HepG2 (cell line): ENCODE results near the gene UBTD1. TPM values are rescaled to one million over a fixed set of nuclear protein-coding genes. Genes with fewer than 3 reads are reported as not detected.

Source experiments
- ATAC-seq: fragments of 200-7000 bp; cut with Tn5 transposase; 3 replicates; pipeline ENCODE4 v1.9.1; 2020; ENCODE audit warnings: mild to moderate bottlenecking, moderate library complexity
- BruUV-seq: library from RNA; stranded (reverse); fragments of 400-500 nt; replicated peaks from 2 replicates; lab custom pipeline; 2021; lab: Mats Ljungman, UMichigan
- CTCF ChIA-PET: fragments of 300-600 bp; formaldehyde crosslinking; extraction: SDS; loops from one replicate; lab custom pipeline; 2021; ENCODE audit warnings: low total read pairs, inconsistent platforms, low intra/inter-chr PET ratio; lab: Yijun Ruan, JAX
- POLR2A ChIA-PET: fragments of 350-600 bp; sonication (Branson Sonifier 250); formaldehyde crosslinking; loops from one replicate; lab custom pipeline; 2020; ENCODE audit warnings: antibody characterized with exemption, inconsistent platforms; lab: Yijun Ruan, JAX
- DNase-seq: peaks from one replicate; pipeline ENCODE4 v3.0.0-alpha.2; 2015; ENCODE audit warnings: low spot score
- FAIRE-seq: peaks from 3 replicates; lab custom pipeline; 2011; peaks lifted over from hg19 to GRCh38; lab: Jason Lieb, UNC
- H2AFZ ChIP-seq: one replicate; pipeline ENCODE4 v1.6.1; 2011; ENCODE audit warnings: low read length, inconsistent platforms
- H3K27ac ChIP-seq: fragments of 300-600 bp; 3 replicates; pipeline ENCODE4 v1.8.0; 2011; ENCODE audit warnings: mixed run types, mild to moderate bottlenecking, mixed read lengths, low read length, inconsistent platforms; ENCODE audit not compliant: insufficient read depth; ENCODE audit errors: extremely low read length
- H3K27me3 ChIP-seq, 2 experiments: fragments of 200-600 bp in 1 of 2; 2 replicates in 1 of 2; 3 replicates in 1 of 2; pipeline versions ENCODE4 v1.6.0 to v1.8.0; 2011; ENCODE audit warnings: low read length in 2 of 2, mild to moderate bottlenecking in 2 of 2, moderate library complexity in 2 of 2, inconsistent platforms in 1 of 2; ENCODE audit not compliant: insufficient read depth in 2 of 2, control insufficient read depth in 1 of 2
- H3K36me3 ChIP-seq, 2 experiments: fragments of 200-600 bp in 1 of 2; replicated peaks in 1 of 2; 2 replicates in 1 of 2; 3 replicates in 1 of 2; pipeline versions ENCODE4 v1.5.1 to v1.8.0; 2011; ENCODE audit warnings: low read length in 2 of 2, inconsistent platforms in 1 of 2; ENCODE audit not compliant: insufficient read depth in 2 of 2, control insufficient read depth in 1 of 2
- H3K4me1 ChIP-seq: 2 replicates; pipeline ENCODE4 v1.5.1; 2012; ENCODE audit warnings: low read length, inconsistent platforms; ENCODE audit not compliant: insufficient read depth
- H3K4me2 ChIP-seq: 2 replicates; pipeline ENCODE4 v1.6.0; 2011; ENCODE audit warnings: low read depth, low read length, inconsistent platforms
- H3K4me3 ChIP-seq, 3 experiments: fragments of 200-600 bp in 1 of 3; sonication (generic), shearing (Covaris generic) in 1 of 3; replicated peaks in 1 of 3; 2 replicates each; pipeline ENCODE4 v1.5.1; 2011 to 2016; ENCODE audit warnings: low read length in 3 of 3, inconsistent platforms in 2 of 3, low read depth in 2 of 3, mild to moderate bottlenecking in 2 of 3, control low read depth in 1 of 3, mixed read lengths in 1 of 3; ENCODE audit not compliant: insufficient read depth in 1 of 3
- H3K79me2 ChIP-seq: one replicate; pipeline ENCODE4 v1.6.1; 2011; ENCODE audit warnings: low read length, inconsistent platforms; ENCODE audit not compliant: insufficient read depth
- H3K9ac ChIP-seq: 2 replicates; pipeline ENCODE4 v1.6.0; 2011; ENCODE audit warnings: mild to moderate bottlenecking, low read depth, low read length, inconsistent platforms; ENCODE audit not compliant: insufficient read depth
- H3K9me3 ChIP-seq: 2 replicates; pipeline ENCODE4 v1.5.1; 2012; ENCODE audit warnings: mild to moderate bottlenecking, low read length
- H4K20me1 ChIP-seq: 2 replicates; pipeline ENCODE4 v1.6.0; 2011; ENCODE audit warnings: inconsistent platforms, mild to moderate bottlenecking, low read length, moderate library complexity; ENCODE audit not compliant: insufficient read depth
- CHD4 ChIP-seq: fragments of 200-600 bp; sonication (generic); IDR thresholded peaks from 2 replicates; pipeline ENCODE4 v1.7.0; 2017; ENCODE audit warnings: mild to moderate bottlenecking, low read length, borderline replicate concordance
- FOXO4 ChIP-seq: sonication (generic); formaldehyde crosslinking; conservative IDR thresholded peaks from 2 replicates; pipeline ENCODE4 v1.8.1; 2023; ENCODE audit warnings: missing genetic modification reagents
- ZFX ChIP-seq: sonication (generic); formaldehyde crosslinking; IDR thresholded peaks from 2 replicates; pipeline ENCODE4 v1.4.0; 2020; ENCODE audit warnings: mild to moderate bottlenecking, low read depth, missing genetic modification reagents, moderate library complexity
- ZNF24 ChIP-seq: fragments of 450-650 bp; IDR thresholded peaks from 2 replicates; pipeline ENCODE4 v1.6.1; 2017; ENCODE audit warnings: antibody characterized with exemption, mild to moderate bottlenecking
- ZNF639 ChIP-seq: conservative IDR thresholded peaks from 2 replicates; pipeline ENCODE4 v1.6.1; 2018; ENCODE audit warnings: missing genetic modification reagents
- WGBS: methylation state at CpG from one replicate; pipeline ENCODE4 v1.1.6; 2017; ENCODE audit warnings: low lambda C conversion rate; 5-methylcytosine and 5-hydroxymethylcytosine counted together
- in situ Hi-C: cut with HindIII; loops from 2 replicates; pipeline ENCODE4 v1.10.0; 2017; ENCODE audit warnings: low pct_unique_long_range_greater_than_20kb; ENCODE audit not compliant: extremely low pct_ligation_motif_present
- intact Hi-C: fragments of 100-400 bp; cut with micrococcal nuclease; formaldehyde crosslinking; loops from one replicate; pipeline ENCODE4 v1.10.0; 2022; ENCODE audit not compliant: unreplicated experiment
- polyA plus RNA-seq, 8 experiments: library from polyadenylated mRNA; depleted of rRNA in 3 of 8; stranded (reverse) in 7 of 8; unstranded in 1 of 8; fragments of >200 nt; fragmentation: Illumina TruSeq in 4 of 8; extraction: Trizol in 4 of 8; gene quantifications; 2 replicates each; pipeline versions ENCODE4 v1.2.1 to v1.2.3, GENCODE V29; 2011 to 2016; ENCODE audit warnings: low read depth in 4 of 8, missing spikeins in 1 of 8, mixed read lengths in 1 of 8; ENCODE audit not compliant: insufficient read depth in 1 of 8
- total RNA-seq, 5 experiments: library from RNA; depleted of rRNA; stranded (reverse); fragments of >200 nt; fragmentation: Illumina TruSeq; extraction: Trizol; gene quantifications; 2 replicates each; pipeline ENCODE4 v1.2.3, GENCODE V29; 2016; ENCODE audit warnings: low read depth in 1 of 5

UBTD1 gene
- total and polyA plus RNA-seq, 2 of the 13 experiments (the other 11 are each of a cell fraction or from before 2014, with no cell fraction given): 7.9 to 10.0 TPM

GRCh38 chr10:97534746-97535367 is 36.1 kb downstream of the UBTD1 start (continued):
- TF ChIP-seq FOXO4 (CRISPR knock-in tag) (no peak), ZFX (CRISPR knock-in tag) (peak; percentile 28; the same call in 1 of the 2 replicates)

GRCh38 chr10:97537186-97537869 is 38.6 kb downstream of the UBTD1 start:
- Histone ChIP-seq H4K20me1 (no peaks in the 10 kb centered on the region), H3K9me3 (no peaks in the 10 kb centered on the region), H3K4me2 (no peak overlapping the region), H2AFZ (no peak overlapping the region), H3K27me3 (no peaks in the 10 kb centered on the region), H3K36me3 (no peaks in the 10 kb centered on the region), H3K4me3 (no peak overlapping the region), H3K4me1 (peaks cover 5% of the 10 kb centered on the region; the same call in 1 of the 2 replicates), H3K27ac (no peak overlapping the region), H3K9ac (no peak overlapping the region), H3K79me2 (no peaks in the 10 kb centered on the region)
- 100% methylated on average over 1 of the region's 5 CpGs for WGBS
- no TSS peak for BruUV-seq
- FAIRE-seq (no peak), DNase-seq (no peak), ATAC-seq (no peak)
- CTCF ChIA-PET: no interaction called here
- TF ChIP-seq CHD4: no peak
- no peak for TF ChIP-seq ZNF639 (CRISPR knock-in tag)
- TF ChIP-seq ZNF24: no peak
- in situ Hi-C loops: no loop called here
- intact Hi-C loops: no loop called here
- POLR2A ChIA-PET: no interaction called here
